Esophagus muscularis mucosa (tissue), 4 donors: ENCODE measurements around the gene DCAF4.

Experiments used
- CTCF ChIP-seq, 3 experiments: fragments of 200-600 bp in 2 of 3; fragments of 450-650 bp in 1 of 3; sonication (generic) in 2 of 3; IDR thresholded peaks; one replicate each; pipeline ENCODE4 v1.5.1; 2017 to 2019; ENCODE audit warnings: antibody characterized with exemption in 3 of 3, mild to moderate bottlenecking in 2 of 3, moderate library complexity in 1 of 3
- EP300 ChIP-seq: sonication (generic); formaldehyde crosslinking; IDR thresholded peaks from one replicate; pipeline ENCODE4 v1.6.1; 2017; ENCODE audit warnings: antibody characterized with exemption
- POLR2A ChIP-seq: fragments of 450-650 bp; IDR thresholded peaks from one replicate; pipeline ENCODE4 v1.6.1; 2017; ENCODE audit warnings: antibody characterized with exemption, moderate library complexity, mild to moderate bottlenecking, low read depth

GRCh38 chr14:72941286-72941985, 15.2 kb downstream of the DCAF4 start:
- TF ChIP-seq CTCF (IDR thresholded peaks at IDR 0.05) (no peak), POLR2A (no peak), EP300 (no peak)
